SK-N-SH (cell line): ENCODE measurements around the gene DDX19B. TPM values are rescaled to one million over a fixed set of nuclear protein-coding genes. Genes with fewer than 3 reads are reported as not detected.

Experiments used
- CTCF ChIA-PET: fragments of 300-600, 350-600 bp; formaldehyde crosslinking; extraction: SDS; loops from one replicate; lab custom pipeline; 2021; lab: Yijun Ruan, JAX
- POLR2A ChIA-PET: fragments of 350-600 bp; sonication (Branson Sonifier 250); formaldehyde crosslinking; extraction: SDS; loops from one replicate; lab custom pipeline; 2020; ENCODE audit warnings: antibody characterized with exemption, inconsistent platforms; lab: Yijun Ruan, JAX
- DNase-seq: peaks from one replicate; pipeline ENCODE4 v3.0.0; 2012
- H2AFZ ChIP-seq: fragments of 200-600 bp; sonication (generic); 2 replicates; pipeline ENCODE4 v1.8.1; 2016; ENCODE audit warnings: antibody characterized with exemption, mild to moderate bottlenecking, low read depth
- H3F3A ChIP-seq: fragments of 200-600 bp; sonication (generic); replicated peaks from 2 replicates; pipeline ENCODE3; 2016; ENCODE audit warnings: antibody characterized with exemption, mild to moderate bottlenecking; ENCODE audit not compliant: insufficient read depth
- H3K27ac ChIP-seq, 2 experiments: fragments of 200-500 bp in 1 of 2; fragments of 200-600 bp in 1 of 2; sonication (Bioruptor generic) in 1 of 2; sonication (generic), shearing (Covaris generic) in 1 of 2; 2 replicates each; pipeline versions ENCODE4 v1.5.1 to v1.6.1; 2014 to 2016; ENCODE audit warnings: low read depth in 2 of 2, inconsistent platforms in 1 of 2, low read length in 1 of 2, mild to moderate bottlenecking in 1 of 2, mixed read lengths in 1 of 2
- H3K27me3 ChIP-seq: fragments of 200-600 bp; sonication (generic), shearing (Covaris generic); 2 replicates; pipeline ENCODE4 v1.6.1; 2016; ENCODE audit warnings: mixed run types; ENCODE audit not compliant: insufficient read depth
- H3K36me3 ChIP-seq, 2 experiments: fragments of 200-500 bp in 1 of 2; fragments of 200-600 bp in 1 of 2; sonication (Bioruptor generic) in 1 of 2; sonication (generic) in 1 of 2; replicated peaks in 1 of 2; 2 replicates each; pipeline versions ENCODE3 to v1.5.1; 2014 to 2016; ENCODE audit warnings: low read length in 1 of 2, mild to moderate bottlenecking in 1 of 2; ENCODE audit not compliant: insufficient read depth in 2 of 2, control insufficient read depth in 1 of 2
- H3K4me1 ChIP-seq, 2 experiments: fragments of 200-500 bp in 1 of 2; fragments of 200-600 bp in 1 of 2; sonication (Bioruptor generic) in 1 of 2; sonication (generic), shearing (Covaris generic) in 1 of 2; 2 replicates each; pipeline versions ENCODE4 v1.5.1 to v1.6.1; 2014 to 2016; ENCODE audit warnings: low read depth in 1 of 2, low read length in 1 of 2, mixed run types in 1 of 2; ENCODE audit not compliant: insufficient read depth in 2 of 2, control insufficient read depth in 1 of 2
- H3K4me2 ChIP-seq: fragments of 200-600 bp; sonication (generic), shearing (Covaris generic); 2 replicates; pipeline ENCODE4 v1.6.1; 2017; ENCODE audit warnings: mixed run types
- H3K4me3 ChIP-seq, 2 experiments: fragments of 200-500 bp in 1 of 2; fragments of 200-600 bp in 1 of 2; sonication (Bioruptor generic) in 1 of 2; sonication (generic), shearing (Covaris generic) in 1 of 2; 2 replicates each; pipeline versions ENCODE4 v1.5.1 to v1.8.1; 2014 to 2016; ENCODE audit warnings: low read depth in 2 of 2, inconsistent platforms in 1 of 2, low read length in 1 of 2, mild to moderate bottlenecking in 1 of 2, mixed read lengths in 1 of 2, moderate library complexity in 1 of 2
- H3K79me2 ChIP-seq: fragments of 200-600 bp; sonication (generic); 2 replicates; pipeline ENCODE4 v1.8.1; 2017; ENCODE audit warnings: mild to moderate bottlenecking; ENCODE audit not compliant: insufficient read depth
- H3K9ac ChIP-seq: fragments of 200-600 bp; sonication (generic); 2 replicates; pipeline ENCODE4 v1.6.1; 2017; ENCODE audit warnings: mixed run types
- H3K9me2 ChIP-seq: fragments of 200-600 bp; sonication (generic); 2 replicates; pipeline ENCODE4 v1.6.1; 2017; ENCODE audit warnings: mixed run types
- H3K9me3 ChIP-seq: fragments of 200-600 bp; sonication (generic); 2 replicates; pipeline ENCODE4 v1.6.1; 2017; ENCODE audit warnings: mixed run types, mild to moderate bottlenecking, moderate library complexity
- H4K20me1 ChIP-seq: fragments of 200-600 bp; sonication (generic); 2 replicates; pipeline ENCODE4 v1.6.1; 2017; ENCODE audit warnings: mild to moderate bottlenecking, mixed run types; ENCODE audit not compliant: insufficient read depth
- EP300 ChIP-seq, 2 experiments: IDR thresholded peaks; 2 replicates each; pipeline versions ENCODE4 v1.4.0 to v1.6.1; 2012; ENCODE audit warnings: borderline replicate concordance in 1 of 2, low read depth in 1 of 2, low read length in 1 of 2
- EZH2phosphoT487 ChIP-seq: fragments of 200-600 bp; sonication (generic); IDR thresholded peaks from 2 replicates; pipeline ENCODE4 v1.6.1; 2017; ENCODE audit warnings: low read depth, mixed run types, mild to moderate bottlenecking, antibody characterized with exemption, moderate library complexity, borderline replicate concordance
- FOXJ3 ChIP-seq: sonication (generic); formaldehyde crosslinking; IDR thresholded peaks from 2 replicates; pipeline ENCODE4 v1.5.1; 2020; ENCODE audit warnings: mild to moderate bottlenecking, missing genetic modification reagents
- FOXM1 ChIP-seq: IDR thresholded peaks from 2 replicates; pipeline ENCODE4 v1.4.0; 2012; ENCODE audit warnings: low read depth, mild to moderate bottlenecking
- POLR2AphosphoS5 ChIP-seq: IDR thresholded peaks from 2 replicates; pipeline ENCODE4 v1.6.1; 2012; ENCODE audit warnings: low read depth, low read length
- RCOR1 ChIP-seq: fragments of 150-350 bp; IDR thresholded peaks from 2 replicates; pipeline ENCODE4 v1.6.1; 2017; ENCODE audit warnings: antibody characterized with exemption, low read length
- SIN3A ChIP-seq: IDR thresholded peaks from 2 replicates; pipeline ENCODE4 v1.6.1; 2012; ENCODE audit warnings: low read depth, mild to moderate bottlenecking, low read length, moderate library complexity, borderline replicate concordance
- USF1 ChIP-seq: IDR thresholded peaks from 2 replicates; pipeline ENCODE4 v1.4.0; 2012; ENCODE audit warnings: low read depth, borderline replicate concordance
- WGBS: methylation state at CpG from one replicate; pipeline ENCODE4 v1.1.6; 2017; ENCODE audit warnings: low lambda C conversion rate; 5-methylcytosine and 5-hydroxymethylcytosine counted together
- polyA plus RNA-seq, 3 experiments: library from polyadenylated mRNA; depleted of rRNA; stranded (reverse); fragments of >200 nt; gene quantifications; 2 replicates each; pipeline ENCODE4 v1.2.3, GENCODE V29; 2012

Gene DDX19B
- polyA plus RNA-seq, 1 of the 3 experiments (the other 2 are of a cell fraction), result 43.6 TPM

DNA sequence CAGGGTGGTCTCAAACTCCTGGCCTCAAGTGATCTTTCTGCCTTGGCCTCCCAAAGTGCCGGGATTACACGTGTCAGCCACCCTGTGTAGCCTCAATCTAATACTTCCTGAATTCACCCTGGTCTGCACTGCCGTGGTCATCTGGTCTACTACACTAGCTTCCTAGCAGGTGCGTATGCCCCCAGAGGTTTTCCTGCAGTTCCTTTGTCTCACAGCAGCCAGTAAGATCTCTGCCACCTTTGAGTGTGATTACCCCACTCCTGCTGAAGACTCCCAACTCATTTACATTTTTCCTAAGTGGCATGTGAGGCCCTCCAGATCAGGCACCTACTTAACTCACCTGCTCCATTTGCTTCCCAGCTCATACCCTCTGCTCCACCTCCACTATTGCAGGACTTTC lies 42.6 kb downstream of the DDX19B start:
- H2AFZ ChIP-seq, result no peak overlapping the region
- no peak overlapping the region for H3K9ac ChIP-seq
- H4K20me1 ChIP-seq, result no peaks in the 10 kb centered on the region
- H3K79me2 ChIP-seq, result peaks cover 11% of the 10 kb centered on the region
- H3K9me2 ChIP-seq, result no peaks in the 10 kb centered on the region
- H3K36me3 ChIP-seq, result peaks cover 0 to 4% of the 10 kb centered on the region in 2 experiments
- 89% methylated on average over 4 of the region's 4 CpGs for WGBS
- ChIA-PET CTCF (interaction anchor here (1.4 kb wide), 1 partner anchor 11 kb away, joined by 5 read pairs; no protein-coding TSS in a partner anchor), POLR2A (no interaction called here)
- peaks cover 0 to 2% of the 10 kb centered on the region in 2 experiments; a peak in 1 of 4 replicates for H3K4me1 ChIP-seq
- no peaks in the 10 kb centered on the region for H3K27me3 ChIP-seq
- no peaks in the 10 kb centered on the region for H3K9me3 ChIP-seq
- no peak overlapping the region for H3K4me2 ChIP-seq
- H3F3A ChIP-seq, result peaks cover 4% of the 10 kb centered on the region
- no peak overlapping the region for H3K27ac ChIP-seq
- no peak for DNase-seq
- H3K4me3 ChIP-seq, result no peak overlapping the region
- TF ChIP-seq SIN3A (no peak), USF1 (no peak), RCOR1 (no peak)

GRCh38 chr16:70342016-70342415 lies 43.0 kb downstream of the DDX19B start:
- peaks cover 14% of the 10 kb centered on the region for H3K79me2 ChIP-seq
- H3K9me3 ChIP-seq, result no peaks in the 10 kb centered on the region
- WGBS, result 78% methylated on average over 2 of the region's 3 CpGs
- no peak overlapping the region for H3K4me3 ChIP-seq
- H3K9ac ChIP-seq, result no peak overlapping the region
- TF ChIP-seq EP300 (IDR thresholded peaks at IDR 0.05; ENCODE audit: borderline replicate concordance in 1 of 2, low read depth in 1 of 2, low read length in 1 of 2) (no peak), FOXM1 (no peak), FOXJ3 (no peak)
- H3K27me3 ChIP-seq, result no peaks in the 10 kb centered on the region
- CTCF ChIA-PET, result interaction anchor here (1.4 kb wide), 1 partner anchor 11 kb away, joined by 5 read pairs; no protein-coding TSS in a partner anchor
- POLR2A ChIA-PET, result no interaction called here
- H3K4me1 ChIP-seq, result peaks cover 0 to 2% of the 10 kb centered on the region in 2 experiments; a peak in 1 of 4 replicates
- peaks cover 2% of the 10 kb centered on the region for H3F3A ChIP-seq
- H3K36me3 ChIP-seq, result peaks cover 0 to 4% of the 10 kb centered on the region in 2 experiments
- DNase-seq, result no peak
- H3K9me2 ChIP-seq, result no peaks in the 10 kb centered on the region
- H3K27ac ChIP-seq, result no peak overlapping the region
- H2AFZ ChIP-seq, result no peak overlapping the region
- no peak overlapping the region for H3K4me2 ChIP-seq
- H4K20me1 ChIP-seq, result no peaks in the 10 kb centered on the region

- ChIA-PET CTCF (interaction anchor here (1.5 kb wide), 1 partner anchor 48 kb away, joined by 3 read pairs; no protein-coding TSS in a partner anchor), POLR2A (interaction anchor here (1.1 to 1.7 kb wide), 5 partner anchors 14 to 57 kb away, joined by 4 to 14 read pairs (median 5); partner anchors contain the start of gene AARS1)
- Histone ChIP-seq H3K4me1 (peaks cover 2 to 10% of the 10 kb centered on the region in 2 experiments; a peak in 2 of 4 replicates), H3K27ac (peak overlapping the region in 1 of 2 experiments; percentile 89; a peak in 2 of 4 replicates), H3K9ac (peak overlapping the region; percentile 86), H3K9me2 (no peaks in the 10 kb centered on the region), H3K4me2 (peak overlapping the region; percentile 75), H3K79me2 (peaks cover 40% of the 10 kb centered on the region), H3K36me3 (peaks cover 5 to 6% of the 10 kb centered on the region in 2 experiments), H3K27me3 (no peaks in the 10 kb centered on the region), H4K20me1 (no peaks in the 10 kb centered on the region), H3F3A (peaks cover 4% of the 10 kb centered on the region), H2AFZ (peak overlapping the region; percentile 89), H3K4me3 (peak overlapping the region; percentile 75 to 88), H3K9me3 (no peaks in the 10 kb centered on the region)
- WGBS, result 51% methylated on average over 10 of the region's 10 CpGs
- DNase-seq, result no peak
- TF ChIP-seq POLR2AphosphoS5 (0 out of 2 replicates have a peak, but pooled peaks have one; percentile 11), EZH2phosphoT487 (no peak)
Measured at GRCh38 chr16:70345840-70346239, 46.9 kb downstream of the DDX19B start.
